ENCODE data around the gene SCN2B.
"Not testable (repeated sequence)": the region's sequence is repeated elsewhere in the genome, so short reads cannot be mapped to it uniquely, and the experiment has no call there.

The SCN2B gene

DNA sequence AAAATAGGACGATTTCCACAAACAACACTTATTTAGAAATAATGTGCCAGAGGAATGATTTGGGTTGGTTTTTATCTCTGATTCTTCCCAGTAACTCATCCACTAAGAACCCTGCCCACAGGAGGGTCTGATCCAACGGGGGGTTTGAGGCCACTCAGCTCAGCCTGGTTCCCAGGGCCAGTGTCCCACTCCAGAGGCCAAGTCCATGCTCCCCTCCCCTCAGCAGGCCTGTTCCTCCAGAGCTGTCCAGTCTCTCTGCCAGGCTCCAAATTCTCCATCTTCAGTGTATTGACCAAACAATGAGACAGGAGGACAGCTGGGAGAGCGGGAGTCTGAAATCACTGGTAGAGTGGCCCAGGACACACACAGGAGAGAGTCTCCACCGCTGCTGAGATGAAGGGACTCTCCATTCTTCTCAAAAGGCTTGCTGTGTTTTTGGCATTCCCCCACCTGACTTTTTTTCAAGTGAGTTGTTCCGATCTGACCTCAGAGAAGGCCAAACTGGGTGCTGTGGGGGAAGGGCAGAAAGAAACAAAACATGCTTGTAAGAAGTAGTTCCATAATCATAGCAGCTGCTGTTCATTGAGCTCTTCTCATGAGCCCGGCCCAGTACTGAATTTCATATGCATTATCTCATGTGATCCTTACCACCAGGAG lies 17.6 kb upstream of the SCN2B start:
- Histone ChIP-seq H3K4me3 (ENCODE audit: control insufficient read depth in 1 of 7, extremely low read depth in 1 of 7, insufficient read depth in 4 of 7, low read depth in 2 of 7, low read length in 6 of 7) (no peak overlapping the region), H3K4me1 (ENCODE audit: control extremely low read depth in 1 of 4, control insufficient read depth in 4 of 4, insufficient read depth in 4 of 4, low read length in 3 of 4) (peaks cover 0 to 5% (median 3%) of the 10 kb centered on the region in 4 experiments), H3K27me3 (replicated peaks in 2 of 5; ENCODE audit: control insufficient read depth in 4 of 5, insufficient read depth in 5 of 5, low read length in 4 of 5) (no peaks in the 10 kb centered on the region), H3K36me3 (ENCODE audit: control insufficient read depth in 4 of 4, insufficient read depth in 4 of 4, low read length in 3 of 4) (peaks cover 0 to 40% (median 19%) of the 10 kb centered on the region in 4 experiments), H3K9me3 (ENCODE audit: control extremely low read depth in 1 of 5, control insufficient read depth in 4 of 5, insufficient read depth in 2 of 5, low read depth in 1 of 5, low read length in 4 of 5) (peaks cover 0 to 3% (median 0%) of the 10 kb centered on the region in 5 experiments), H3K27ac (ENCODE audit: insufficient read depth in 1 of 2, low read depth in 1 of 2, low read length in 2 of 2, poor library complexity in 1 of 2, severe bottlenecking in 2 of 2) (no peak overlapping the region)
- DNase-seq, result no peak
- ChIA-PET POLR2A (no interaction called here), CTCF (interaction anchor here (0.6 to 3.2 kb wide), 3 partner anchors 12 to 101 kb away, joined by 3 to 12 read pairs (median 4); no protein-coding TSS in a partner anchor)
- WGBS (ENCODE audit: insufficient coverage), result 100% methylated on average over 3 of the region's 6 CpGs

DNA sequence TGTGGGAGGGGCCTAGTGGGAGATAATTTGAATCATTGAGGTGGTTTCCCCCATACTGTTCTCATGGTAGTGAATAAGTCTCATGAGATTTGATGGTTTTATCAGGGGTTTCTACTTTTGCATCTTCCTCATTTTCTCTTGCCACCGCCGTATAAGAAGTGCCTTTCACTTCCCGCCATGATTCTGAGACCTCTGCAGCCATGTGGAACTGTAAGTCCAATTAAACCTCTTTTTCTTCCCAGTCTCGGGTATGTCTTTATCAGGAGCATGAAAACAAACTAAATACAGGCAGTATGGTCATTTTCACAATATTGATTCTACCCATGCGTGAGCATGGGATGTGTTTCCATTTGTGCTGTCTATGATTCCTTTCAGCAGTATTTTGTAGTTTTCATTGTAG lies 16.4 kb upstream of the SCN2B start:
- H3K9me3 ChIP-seq (ENCODE audit: control extremely low read depth in 1 of 5, control insufficient read depth in 4 of 5, insufficient read depth in 2 of 5, low read depth in 1 of 5, low read length in 4 of 5); H3K27ac ChIP-seq (ENCODE audit: insufficient read depth in 1 of 2, low read depth in 1 of 2, low read length in 2 of 2, poor library complexity in 1 of 2, severe bottlenecking in 2 of 2); H3K27me3 ChIP-seq (replicated peaks in 2 of 5; ENCODE audit: control insufficient read depth in 4 of 5, insufficient read depth in 5 of 5, low read length in 4 of 5); H3K4me3 ChIP-seq (ENCODE audit: control insufficient read depth in 1 of 7, extremely low read depth in 1 of 7, insufficient read depth in 4 of 7, low read depth in 2 of 7, low read length in 6 of 7); DNase-seq; POLR2A ChIA-PET; H3K4me1 ChIP-seq (ENCODE audit: control extremely low read depth in 1 of 4, control insufficient read depth in 4 of 4, insufficient read depth in 4 of 4, low read length in 3 of 4): not testable (repeated sequence)
- 100% methylated on average over 3 of the region's 5 CpGs for WGBS (ENCODE audit: insufficient coverage)
- peaks cover 0 to 37% (median 19%) of the 10 kb centered on the region in 4 experiments for H3K36me3 ChIP-seq (ENCODE audit: control insufficient read depth in 4 of 4, insufficient read depth in 4 of 4, low read length in 3 of 4)
- CTCF ChIA-PET, result interaction anchor here (3.2 kb wide), 1 partner anchor 11 kb away, joined by 12 read pairs; no protein-coding TSS in a partner anchor

DNA sequence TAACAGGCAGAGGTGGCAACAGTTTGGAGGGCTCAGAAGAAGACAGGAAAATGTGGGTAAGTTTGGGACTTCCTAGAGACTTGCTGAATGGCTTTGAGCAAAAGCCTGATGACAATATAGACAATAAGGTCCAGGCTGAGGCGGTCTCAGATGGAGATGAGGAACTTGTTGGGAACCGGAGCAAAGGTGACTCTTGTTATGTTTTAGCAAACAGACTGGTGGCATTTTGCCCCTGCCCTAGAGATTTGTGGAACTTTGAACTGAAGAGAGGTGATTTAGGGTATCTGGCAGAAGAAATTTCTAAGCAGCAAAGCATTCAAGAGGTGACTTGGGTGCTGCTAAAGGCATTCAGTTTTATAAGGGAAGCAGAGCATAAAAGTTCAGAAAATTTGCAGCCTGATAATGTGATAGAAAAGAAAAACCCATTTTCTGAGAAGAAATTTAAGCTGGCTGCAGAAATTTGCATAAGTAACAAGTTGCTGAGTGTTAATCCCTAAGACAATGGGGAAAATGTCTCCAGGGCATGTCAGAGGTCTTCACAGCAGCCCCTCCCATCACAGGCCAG lies 14.6 kb upstream of the SCN2B start:
- H3K27me3 ChIP-seq (replicated peaks in 2 of 5; ENCODE audit: control insufficient read depth in 4 of 5, insufficient read depth in 5 of 5, low read length in 4 of 5); H3K4me3 ChIP-seq (ENCODE audit: control insufficient read depth in 1 of 7, extremely low read depth in 1 of 7, insufficient read depth in 4 of 7, low read depth in 2 of 7, low read length in 6 of 7); CTCF ChIA-PET; DNase-seq; H3K9me3 ChIP-seq (ENCODE audit: control extremely low read depth in 1 of 5, control insufficient read depth in 4 of 5, insufficient read depth in 2 of 5, low read depth in 1 of 5, low read length in 4 of 5); POLR2A ChIA-PET; H3K27ac ChIP-seq (ENCODE audit: insufficient read depth in 1 of 2, low read depth in 1 of 2, low read length in 2 of 2, poor library complexity in 1 of 2, severe bottlenecking in 2 of 2): not testable (repeated sequence)
- H3K36me3 ChIP-seq (ENCODE audit: control insufficient read depth in 4 of 4, insufficient read depth in 4 of 4, low read length in 3 of 4), result peaks cover 0 to 25% (median 11%) of the 10 kb centered on the region in 4 experiments
- H3K4me1 ChIP-seq (ENCODE audit: control extremely low read depth in 1 of 4, control insufficient read depth in 4 of 4, insufficient read depth in 4 of 4, low read length in 3 of 4), result peaks cover 0 to 17% (median 6%) of the 10 kb centered on the region in 4 experiments
- 50% methylated on average over 2 of the region's 2 CpGs for WGBS (ENCODE audit: insufficient coverage)

DNA sequence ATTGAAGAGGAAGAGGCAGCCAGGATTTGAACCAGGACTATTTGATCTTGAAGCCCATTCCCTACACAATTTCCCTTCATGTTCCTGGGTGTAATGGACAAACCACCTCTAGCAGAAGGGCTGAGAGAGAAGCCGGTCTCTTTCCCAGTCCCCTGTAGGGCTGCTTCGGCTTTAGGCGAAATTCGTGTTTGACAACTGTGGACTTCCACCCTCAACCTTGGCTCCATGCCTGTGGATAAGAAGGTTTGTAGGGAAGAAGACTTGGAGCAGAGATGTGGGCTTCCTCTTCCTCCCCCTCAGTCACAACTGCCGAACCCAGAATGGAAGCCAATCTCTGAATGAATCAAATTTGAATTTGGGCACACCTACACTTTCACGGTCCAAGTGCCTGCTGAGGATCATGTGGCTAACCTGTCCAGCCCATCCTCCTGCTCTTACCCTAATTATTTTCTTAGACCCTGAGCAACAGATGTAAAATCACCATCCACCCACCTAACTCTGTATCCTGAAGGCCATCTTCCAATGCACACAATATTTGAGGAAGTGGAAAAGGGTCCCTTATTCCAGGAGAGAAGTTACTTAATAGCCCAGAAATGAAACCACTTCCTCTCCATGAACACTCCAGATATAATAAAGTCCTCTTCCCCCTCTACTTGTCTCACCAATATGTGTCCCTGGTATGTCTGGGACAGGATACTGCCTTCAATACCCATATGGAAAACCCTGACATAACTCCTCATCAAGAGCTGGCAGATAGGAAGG lies 10.1 kb upstream of the SCN2B start:
- ChIA-PET CTCF (interaction anchor here (0.9 to 2.7 kb wide), 7 partner anchors 12 to 103 kb away, joined by 3 to 20 read pairs (median 5); no protein-coding TSS in a partner anchor), POLR2A (interaction anchor here (0.6 kb wide), 1 partner anchor 252 kb away, joined by 3 read pairs; no protein-coding TSS in a partner anchor)
- Histone ChIP-seq H3K4me3 (ENCODE audit: control insufficient read depth in 1 of 7, extremely low read depth in 1 of 7, insufficient read depth in 4 of 7, low read depth in 2 of 7, low read length in 6 of 7) (no peak overlapping the region), H3K27ac (ENCODE audit: insufficient read depth in 1 of 2, low read depth in 1 of 2, low read length in 2 of 2, poor library complexity in 1 of 2, severe bottlenecking in 2 of 2) (no peak overlapping the region), H3K27me3 (replicated peaks in 2 of 5; ENCODE audit: control insufficient read depth in 4 of 5, insufficient read depth in 5 of 5, low read length in 4 of 5) (no peaks in the 10 kb centered on the region), H3K4me1 (ENCODE audit: control extremely low read depth in 1 of 4, control insufficient read depth in 4 of 4, insufficient read depth in 4 of 4, low read length in 3 of 4) (peaks cover 2 to 31% (median 6%) of the 10 kb centered on the region in 4 experiments), H3K9me3 (ENCODE audit: control extremely low read depth in 1 of 5, control insufficient read depth in 4 of 5, insufficient read depth in 2 of 5, low read depth in 1 of 5, low read length in 4 of 5) (no peaks in the 10 kb centered on the region), H3K36me3 (ENCODE audit: control insufficient read depth in 4 of 4, insufficient read depth in 4 of 4, low read length in 3 of 4) (no peaks in the 10 kb centered on the region)
- 47% methylated on average over 3 of the region's 6 CpGs for WGBS (ENCODE audit: insufficient coverage)
- peak in 2 of 3 donors; percentile 27 to 30 for DNase-seq

DNA sequence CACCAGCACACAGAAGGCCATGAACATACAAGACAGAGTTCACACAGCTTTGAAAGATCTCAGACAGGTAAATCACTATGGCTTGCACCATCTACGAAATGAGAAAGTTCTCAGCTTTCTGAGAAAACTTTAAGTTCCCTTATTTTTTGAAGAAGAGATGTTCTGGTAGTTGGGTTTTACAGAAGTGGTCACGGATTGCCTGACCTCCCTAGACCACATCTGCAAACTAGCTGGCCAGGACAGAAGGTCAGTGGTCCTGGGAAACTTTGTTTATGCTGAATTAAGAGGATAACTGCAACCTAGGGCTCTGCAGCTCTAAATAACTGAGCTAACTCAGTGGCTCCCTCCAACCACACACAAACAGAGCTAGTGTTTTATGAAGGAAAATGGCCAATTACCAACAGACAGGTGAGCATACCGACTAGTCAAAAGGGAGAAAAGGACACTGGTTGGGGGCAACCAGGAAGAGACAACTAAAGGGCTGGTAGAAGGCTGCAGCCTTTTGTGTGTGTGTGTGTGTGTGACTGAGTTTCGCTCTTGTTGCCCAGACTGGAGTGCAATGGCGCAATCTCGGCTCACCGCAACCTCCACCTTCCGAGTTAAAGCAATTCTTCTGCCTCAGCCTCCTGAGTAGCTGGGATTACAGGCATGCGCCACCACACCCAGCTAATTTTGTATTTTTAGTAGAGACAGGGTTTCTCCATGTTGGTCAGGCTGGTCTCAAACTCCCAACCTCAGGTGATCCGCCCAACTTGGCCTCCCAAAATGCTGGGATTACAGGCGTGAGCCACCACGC lies 8.5 kb upstream of the SCN2B start:
- no peak overlapping the region for H3K4me3 ChIP-seq (ENCODE audit: control insufficient read depth in 1 of 7, extremely low read depth in 1 of 7, insufficient read depth in 4 of 7, low read depth in 2 of 7, low read length in 6 of 7)
- POLR2A ChIA-PET, result no interaction called here
- no peak for DNase-seq

DNA sequence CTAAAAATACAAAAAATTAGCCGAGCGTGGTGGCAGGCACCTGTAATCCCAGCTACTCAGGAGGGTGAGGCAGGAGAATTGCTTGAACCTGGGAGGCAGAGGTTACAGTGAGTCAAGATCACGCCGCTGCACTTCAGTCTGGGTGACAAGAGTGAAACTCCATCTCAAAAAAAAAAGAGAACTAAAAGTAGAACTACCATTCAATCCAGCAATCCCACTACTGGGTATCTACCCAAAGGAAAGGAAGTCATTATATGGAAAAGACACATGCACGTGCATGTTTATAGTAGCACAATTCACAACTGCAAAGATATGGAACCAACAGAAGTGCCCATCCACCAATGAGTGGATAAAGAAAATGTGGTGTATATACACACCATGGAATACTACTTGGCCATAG lies 7.3 kb upstream of the SCN2B start:
- H3K4me3 ChIP-seq (ENCODE audit: control insufficient read depth in 1 of 7, extremely low read depth in 1 of 7, insufficient read depth in 4 of 7, low read depth in 2 of 7, low read length in 6 of 7), result not testable (repeated sequence)
- CTCF ChIA-PET, result interaction anchor here (0.6 to 2.7 kb wide), 3 partner anchors 13 to 108 kb away, joined by 4 to 20 read pairs (median 8); no protein-coding TSS in a partner anchor

More for the DNA sequence above, 8.5 kb upstream of the SCN2B start:
- peaks cover 2 to 40% (median 12%) of the 10 kb centered on the region in 4 experiments for H3K4me1 ChIP-seq (ENCODE audit: control extremely low read depth in 1 of 4, control insufficient read depth in 4 of 4, insufficient read depth in 4 of 4, low read length in 3 of 4)
- 96% methylated on average over 4 of the region's 12 CpGs for WGBS (ENCODE audit: insufficient coverage)
- H3K27me3 ChIP-seq (replicated peaks in 2 of 5; ENCODE audit: control insufficient read depth in 4 of 5, insufficient read depth in 5 of 5, low read length in 4 of 5), result no peaks in the 10 kb centered on the region
- CTCF ChIA-PET, result interaction anchor here (0.7 to 2.7 kb wide), 6 partner anchors 9 to 105 kb away, joined by 3 to 20 read pairs (median 4); no protein-coding TSS in a partner anchor
- no peak overlapping the region for H3K27ac ChIP-seq (ENCODE audit: insufficient read depth in 1 of 2, low read depth in 1 of 2, low read length in 2 of 2, poor library complexity in 1 of 2, severe bottlenecking in 2 of 2)
- no peaks in the 10 kb centered on the region for H3K9me3 ChIP-seq (ENCODE audit: control extremely low read depth in 1 of 5, control insufficient read depth in 4 of 5, insufficient read depth in 2 of 5, low read depth in 1 of 5, low read length in 4 of 5)
- H3K36me3 ChIP-seq (ENCODE audit: control insufficient read depth in 4 of 4, insufficient read depth in 4 of 4, low read length in 3 of 4), result no peaks in the 10 kb centered on the region

More for the DNA sequence above, 7.3 kb upstream of the SCN2B start:
- H3K27ac ChIP-seq (ENCODE audit: insufficient read depth in 1 of 2, low read depth in 1 of 2, low read length in 2 of 2, poor library complexity in 1 of 2, severe bottlenecking in 2 of 2); DNase-seq; POLR2A ChIA-PET; H3K36me3 ChIP-seq (ENCODE audit: control insufficient read depth in 4 of 4, insufficient read depth in 4 of 4, low read length in 3 of 4); H3K9me3 ChIP-seq (ENCODE audit: control extremely low read depth in 1 of 5, control insufficient read depth in 4 of 5, insufficient read depth in 2 of 5, low read depth in 1 of 5, low read length in 4 of 5); H3K27me3 ChIP-seq (replicated peaks in 2 of 5; ENCODE audit: control insufficient read depth in 4 of 5, insufficient read depth in 5 of 5, low read length in 4 of 5): not testable (repeated sequence)
- peaks cover 2 to 41% (median 12%) of the 10 kb centered on the region in 4 experiments for H3K4me1 ChIP-seq (ENCODE audit: control extremely low read depth in 1 of 4, control insufficient read depth in 4 of 4, insufficient read depth in 4 of 4, low read length in 3 of 4)
- 50% methylated on average over 2 of the region's 5 CpGs for WGBS (ENCODE audit: insufficient coverage)
